ENCODE measurements around the gene ATP11A. TPM values are rescaled to one million over a fixed set of nuclear protein-coding genes. Genes with fewer than 3 reads are reported as not detected.

The ATP11A gene
- total and polyA plus RNA-seq, 10 of the 15 experiments (the other 5 are each of a cell fraction or from before 2014, with no cell fraction given), result 1.4 to 69.6 (median 14.4) TPM

- TF ChIP-seq MLLT1 (IDR thresholded peaks at IDR 0.05) (no peak), GABPA (IDR thresholded peaks at IDR 0.05; ENCODE audit: low read depth) (no peak), SMC3 (IDR thresholded peaks at IDR 0.05; ENCODE audit: borderline replicate concordance, low read length) (no peak), NFYB (IDR thresholded peaks at IDR 0.05; ENCODE audit: insufficient read depth, low read depth, low read length) (no peak), POLR2A (IDR thresholded peaks at IDR 0.05; ENCODE audit: low read depth, low read length) (no peak), SMARCA5 (IDR thresholded peaks at IDR 0.05) (no peak), ZBTB40 (IDR thresholded peaks at IDR 0.05; ENCODE audit: borderline replicate concordance) (no peak), IKZF2 (IDR thresholded peaks at IDR 0.05) (no peak), HDAC2 (IDR thresholded peaks at IDR 0.05) (no peak), ZBTB11 (CRISPR knock-in tag; IDR thresholded peaks at IDR 0.05) (no peak)
- intact Hi-C loops (cut with micrococcal nuclease; ENCODE audit: unreplicated experiment) (no loop called here), in situ Hi-C loops (cut with MboI) (no loop called here)
- DNase-seq (ENCODE audit: low read depth, low spot score) (no peak), ATAC-seq (no peak), FAIRE-seq (no peak)
- 89% methylated on average over 25 of the region's 29 CpGs for WGBS (ENCODE audit: insufficient coverage, insufficient replicate concordance, low lambda C conversion rate, missing lambda C conversion rate)
- Histone ChIP-seq H3K4me1 (ENCODE audit: control insufficient read depth, insufficient read depth, low read length) (no peaks in the 10 kb centered on the region), H3K4me3 (no peak overlapping the region), H3K79me2 (ENCODE audit: control insufficient read depth, insufficient read depth, low read length) (peaks cover 1% of the 10 kb centered on the region; the same call in 1 of the 2 replicates), H3K4me2 (ENCODE audit: control insufficient read depth, insufficient read depth) (no peak overlapping the region), H3K36me3 (ENCODE audit: control insufficient read depth in 2 of 2, insufficient read depth in 2 of 2, low read length in 1 of 2) (peaks cover 0 to 5% of the 10 kb centered on the region in 2 experiments; a peak in 2 of 4 replicates), H4K20me1 (ENCODE audit: control insufficient read depth, insufficient read depth) (no peaks in the 10 kb centered on the region), H3K27me3 (replicated peaks in 1 of 2; ENCODE audit: control insufficient read depth in 2 of 2, insufficient read depth in 2 of 2, low read length in 1 of 2) (no peaks in the 10 kb centered on the region), H2AFZ (ENCODE audit: control insufficient read depth, low read depth, low read length) (no peak overlapping the region), H3K9ac (ENCODE audit: control insufficient read depth, insufficient read depth, low read length) (no peak overlapping the region), H3K9me3 (replicated peaks; ENCODE audit: control insufficient read depth, insufficient read depth, low read length) (no peaks in the 10 kb centered on the region; the same call in 2 of the 3 replicates), H3K27ac (ENCODE audit: control insufficient read depth, insufficient read depth) (no peak overlapping the region)
- POLR2A ChIA-PET, result no interaction called here
- SMC1A ChIA-PET (ENCODE audit: uncharacterized antibody, unreplicated experiment), result no interaction called here
- RAD21 ChIA-PET (ENCODE audit: unreplicated experiment), result no interaction called here
- CTCF ChIA-PET, result no interaction called here
- BruUV-seq (replicated peaks), result no TSS peak
Observed at GRCh38 chr13:112754281-112755025, 64.6 kb downstream of the ATP11A start.

All from GM12878 (cell line).